Stimulated activated CD8-positive, alpha-beta memory T cell treated with anti-CD3 and anti-CD28 coated beads, Interleukin-4, amount 100 ng/mL, for 1 hour (primary cell): ENCODE results near the gene FAM107B.
"Not testable (repeated sequence)": the region's sequence is repeated elsewhere in the genome, so short reads cannot be mapped to it uniquely, and the experiment has no call there.

ENCODE experiments used
- DNase-seq, 2 donors: peaks; one replicate each; pipeline ENCODE4 v3.0.0-alpha.2; 2020; ENCODE audit warnings: low read depth in 2 of 2, low spot score in 1 of 2

Gene FAM107B

DNA sequence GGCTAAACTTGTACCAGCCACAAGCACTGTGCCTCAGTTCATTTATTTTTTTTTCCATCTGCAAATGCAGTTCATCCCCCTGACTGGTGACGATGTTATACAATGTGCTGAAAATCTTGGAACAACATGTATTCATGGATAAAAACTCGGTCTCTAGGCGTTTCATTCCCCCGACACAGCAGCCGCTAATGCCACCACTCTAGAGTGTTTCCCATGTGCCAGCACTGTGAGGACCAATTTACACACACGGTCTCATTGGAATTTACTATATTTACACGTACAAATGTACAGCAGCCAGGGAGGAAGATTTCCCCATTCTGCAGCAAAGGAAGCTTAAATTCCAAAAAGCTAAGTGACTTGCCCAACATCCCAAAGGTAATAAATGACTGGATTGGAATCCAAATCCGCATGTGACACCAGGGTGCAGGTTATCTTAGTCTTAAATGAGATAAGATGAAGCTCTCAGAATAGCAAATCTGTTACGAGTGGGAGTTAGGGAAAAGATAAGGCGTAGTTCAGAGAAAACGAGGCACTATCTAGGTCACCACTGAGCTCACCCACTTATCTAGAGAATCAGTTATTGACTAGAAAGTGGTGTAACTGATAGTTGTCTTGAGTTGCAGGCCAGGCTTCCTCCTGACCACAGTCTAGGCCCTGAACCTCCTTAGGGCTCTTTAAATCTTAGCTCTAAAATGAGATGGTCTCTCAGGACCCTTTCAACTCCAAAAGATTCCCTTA is 36.7 kb downstream of the FAM107B start:
- no peak for DNase-seq

DNA sequence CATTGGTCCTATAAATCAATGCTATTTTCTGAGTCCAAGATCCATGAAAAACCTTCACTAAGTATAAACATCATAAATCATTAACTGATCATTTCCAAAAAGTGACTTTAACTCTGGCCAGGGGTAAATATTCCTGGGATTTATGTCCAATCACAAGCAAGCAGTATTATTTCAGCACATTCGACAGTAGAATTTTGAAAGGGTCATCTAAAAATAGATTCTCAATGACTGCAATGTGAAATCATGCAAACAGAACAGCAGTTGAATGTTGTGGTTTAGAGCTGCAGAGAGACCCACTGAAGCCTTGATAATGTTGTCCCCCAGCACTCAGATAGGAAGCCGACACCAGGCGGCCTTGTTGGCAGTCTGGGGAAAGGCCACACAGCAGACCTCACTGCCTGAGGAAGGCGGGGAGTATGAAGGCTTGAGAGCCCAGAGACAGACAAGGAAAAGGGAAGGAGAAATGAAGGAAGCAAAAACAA is 38.1 kb downstream of the FAM107B start:
- DNase-seq = no peak

DNA sequence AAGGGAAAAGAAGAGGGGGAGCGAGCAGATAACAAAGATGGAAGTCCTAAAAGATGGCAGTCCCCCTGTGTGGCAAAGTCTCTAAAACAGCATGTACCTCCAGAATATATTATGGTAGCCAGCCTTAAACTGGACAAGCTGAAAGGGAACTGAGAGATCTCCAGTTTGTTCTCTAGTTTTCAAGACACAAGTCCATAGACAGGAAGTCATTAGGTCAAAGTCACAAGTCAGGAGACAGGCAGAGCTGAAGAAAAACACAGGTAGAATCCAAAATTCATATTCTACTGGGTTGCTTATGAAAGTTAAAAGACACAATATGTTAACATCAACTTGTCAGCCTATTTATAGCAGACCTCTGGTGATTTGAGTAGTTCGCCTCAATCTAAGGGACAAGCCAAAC is 38.7 kb downstream of the FAM107B start:
- DNase-seq = no peak

DNA sequence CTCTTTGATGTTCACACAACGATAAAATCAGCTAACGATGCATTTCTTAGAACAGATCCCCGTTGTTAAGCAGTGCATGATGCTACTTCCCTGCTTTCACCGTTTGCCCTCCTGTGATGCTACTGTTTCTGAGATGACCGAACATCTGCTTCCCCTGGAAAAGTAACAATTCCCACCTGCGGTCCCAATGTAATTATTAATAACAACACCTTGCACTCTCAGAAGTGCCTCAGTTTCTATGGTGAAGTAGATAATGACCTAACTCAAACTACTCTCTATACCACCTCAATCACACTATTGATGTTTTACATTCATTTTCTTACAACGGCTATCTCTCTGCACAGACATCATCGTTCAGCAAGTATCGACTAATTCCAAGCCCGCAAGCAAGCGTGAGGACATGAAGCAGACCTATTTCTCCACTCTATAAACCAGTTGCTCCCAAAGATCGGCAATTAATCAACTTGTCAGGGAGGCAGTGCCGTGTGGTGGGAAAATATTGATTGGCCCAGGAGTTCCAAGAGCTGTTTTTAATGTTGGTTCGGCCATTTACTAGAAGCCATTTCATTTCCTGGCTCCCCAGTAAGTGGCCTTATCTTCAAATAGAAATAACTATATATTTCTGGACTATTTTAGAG is 42.7 kb downstream of the FAM107B start:
- no peak for DNase-seq

DNA sequence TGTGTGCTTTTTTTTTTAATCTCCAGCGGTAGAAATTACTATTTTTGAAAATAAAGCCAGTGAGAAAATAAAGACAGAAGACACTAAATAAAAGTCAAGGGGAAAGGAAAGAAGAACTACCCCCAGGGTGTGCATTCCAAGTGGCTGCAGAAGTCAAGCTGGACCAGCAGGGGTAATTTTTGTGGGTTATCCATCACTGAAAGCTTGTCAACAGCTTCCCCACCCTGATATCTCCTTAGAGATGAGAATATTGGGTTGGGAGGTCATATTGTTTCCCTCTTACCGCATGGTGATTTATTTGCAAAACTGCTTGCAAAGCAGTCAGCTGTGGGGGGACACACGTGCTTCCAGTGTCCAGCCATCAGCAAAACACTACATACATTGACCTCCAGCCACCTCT is 46.4 kb downstream of the FAM107B start:
- DNase-seq = no peak

DNA sequence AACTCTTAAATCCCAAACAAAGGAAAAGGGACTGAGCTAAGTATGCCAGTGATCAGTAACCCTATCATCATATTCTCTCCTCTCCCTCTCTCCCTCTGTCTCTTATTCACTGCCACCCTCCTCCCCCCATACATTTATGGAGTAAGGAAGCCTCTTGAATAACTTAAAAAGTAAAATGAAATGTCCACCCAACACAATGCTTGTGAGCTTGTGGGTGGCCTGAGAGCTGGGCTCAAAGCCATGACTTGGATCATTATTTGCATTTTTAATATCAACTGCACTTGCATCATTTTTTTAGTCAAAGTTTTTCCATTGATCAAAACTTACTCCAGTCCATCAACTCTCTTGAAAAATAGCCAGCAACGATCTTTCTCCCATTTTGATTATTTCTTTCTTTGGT is 46.8 kb downstream of the FAM107B start:
- no peak for DNase-seq

DNA sequence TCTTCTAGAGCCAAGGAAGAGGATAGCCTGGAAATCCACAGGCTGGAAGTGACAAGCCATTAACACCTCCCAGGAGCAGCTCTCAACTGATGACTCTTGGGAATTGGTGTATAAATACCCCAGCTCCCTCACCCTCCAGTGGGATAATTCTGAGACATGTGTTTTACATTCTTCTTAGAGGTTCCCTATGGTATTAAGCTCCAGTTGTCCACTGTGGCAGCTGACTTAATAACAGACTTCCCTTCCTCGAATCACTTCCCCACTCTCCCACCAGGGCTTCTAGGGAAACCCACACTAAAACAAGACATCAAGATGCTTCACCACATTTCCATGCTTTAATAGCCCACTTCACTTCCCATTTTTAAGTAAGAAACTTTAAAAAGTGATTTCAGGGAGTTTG is 47.2 kb downstream of the FAM107B start:
- no peak for DNase-seq

DNA sequence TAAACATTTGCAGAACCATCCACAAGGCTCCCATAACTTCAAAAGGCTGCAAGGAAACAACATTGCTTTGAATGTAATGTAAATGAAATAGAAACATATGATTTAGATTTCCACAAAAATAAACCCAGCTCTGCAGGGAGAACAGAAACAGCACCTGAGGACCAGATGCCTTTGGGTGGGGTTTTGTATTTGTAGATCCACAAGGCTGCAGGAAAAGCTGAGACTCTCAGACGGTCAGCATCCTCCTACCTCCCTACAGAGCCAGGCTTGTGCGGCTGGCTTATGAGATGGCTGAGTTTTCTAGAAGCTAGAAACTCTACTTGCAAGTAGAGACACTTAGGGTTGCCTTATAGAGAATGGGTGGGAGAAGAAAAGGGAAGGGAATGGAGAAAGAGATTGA is 49.8 kb downstream of the FAM107B start:
- no peak for DNase-seq

DNA sequence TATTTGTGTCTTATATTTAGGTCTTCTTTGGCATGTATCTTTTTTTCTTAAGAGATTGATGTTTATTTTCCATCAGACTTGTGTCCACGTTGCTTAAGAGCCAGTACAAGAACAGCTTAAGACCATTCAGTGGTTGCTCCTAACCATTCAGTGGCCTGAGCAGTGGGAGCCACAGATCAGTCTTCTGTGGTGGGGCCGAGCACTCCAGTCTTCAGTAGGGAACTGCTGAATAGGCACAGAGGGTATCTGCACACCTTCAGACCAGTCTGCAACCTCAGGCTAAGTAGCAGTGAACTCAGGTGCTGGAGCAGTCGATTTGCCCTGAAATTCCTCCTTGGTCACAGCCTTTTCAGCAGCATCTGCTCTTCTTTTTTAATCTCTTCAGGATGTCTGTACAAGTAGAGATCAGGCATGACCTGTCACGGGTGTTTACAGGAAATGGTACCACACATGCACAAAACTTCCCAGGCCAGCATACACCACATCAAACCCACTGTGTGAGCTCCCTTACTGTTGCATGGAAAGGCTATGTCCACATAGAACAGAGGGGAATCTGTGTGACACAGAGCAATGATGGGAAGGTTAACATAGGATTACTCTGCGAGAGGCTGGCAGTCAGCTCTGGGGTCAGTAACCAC is 51.5 kb downstream of the FAM107B start:
- no peak for DNase-seq

DNA sequence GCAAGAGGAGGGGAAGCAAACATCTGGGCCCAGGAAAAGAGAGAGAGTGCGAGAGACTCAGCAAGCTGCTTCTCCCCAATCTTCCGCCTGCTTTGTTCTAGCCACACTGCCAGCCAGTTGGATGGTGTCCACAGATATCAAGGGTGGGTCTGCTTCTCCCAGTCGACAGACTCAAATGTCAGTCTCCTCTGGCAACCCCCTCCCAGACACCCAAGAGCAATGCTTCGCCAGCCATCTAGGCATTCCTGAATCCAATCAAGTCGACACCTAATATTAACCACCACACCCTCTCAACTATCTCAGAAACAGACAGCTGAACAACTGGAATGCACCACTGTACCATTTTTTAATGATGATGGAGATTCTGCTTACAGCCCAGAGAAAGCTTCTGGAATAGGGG is 57.1 kb downstream of the FAM107B start:
- no peak for DNase-seq

DNA sequence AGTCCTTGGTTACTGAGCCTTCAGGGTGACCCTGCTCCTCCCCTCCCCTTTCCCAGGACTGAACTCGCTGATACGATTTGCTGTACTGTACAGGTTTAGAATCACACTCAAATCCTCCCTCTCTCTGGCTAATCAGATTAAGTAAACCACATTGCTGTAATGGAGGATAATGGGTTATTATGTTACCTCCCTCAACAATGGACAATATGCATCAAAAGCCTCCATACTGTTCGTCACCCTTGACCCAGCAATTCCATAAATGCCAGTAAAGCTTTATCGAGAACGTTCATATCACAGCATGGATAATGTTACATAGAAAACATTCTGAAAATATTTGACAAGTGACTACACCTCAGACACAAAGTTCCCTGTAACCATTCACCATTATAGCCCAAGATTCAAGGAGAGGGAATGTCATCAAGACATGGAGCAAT is 61.7 kb downstream of the FAM107B start:
- DNase-seq = no peak

DNA sequence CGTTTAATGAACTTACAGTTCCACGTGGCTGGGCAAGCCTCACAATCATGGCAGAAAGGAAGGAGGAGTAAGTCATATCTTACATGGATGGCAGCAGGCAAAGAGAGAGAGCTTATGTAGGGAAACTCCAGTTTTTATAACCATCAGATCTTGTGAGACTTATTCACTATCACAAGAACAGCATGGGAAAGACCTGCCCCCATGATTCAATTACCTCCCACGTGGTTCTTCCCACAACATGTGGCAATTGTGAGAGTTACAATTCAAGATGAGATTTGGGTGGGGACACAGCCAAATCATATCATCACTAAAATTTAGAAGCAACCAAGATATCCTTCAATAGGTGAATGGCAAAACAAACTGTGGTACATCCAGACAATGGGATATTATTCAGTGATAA is 65.4 kb downstream of the FAM107B start:
- DNase-seq = not testable (repeated sequence)

DNA sequence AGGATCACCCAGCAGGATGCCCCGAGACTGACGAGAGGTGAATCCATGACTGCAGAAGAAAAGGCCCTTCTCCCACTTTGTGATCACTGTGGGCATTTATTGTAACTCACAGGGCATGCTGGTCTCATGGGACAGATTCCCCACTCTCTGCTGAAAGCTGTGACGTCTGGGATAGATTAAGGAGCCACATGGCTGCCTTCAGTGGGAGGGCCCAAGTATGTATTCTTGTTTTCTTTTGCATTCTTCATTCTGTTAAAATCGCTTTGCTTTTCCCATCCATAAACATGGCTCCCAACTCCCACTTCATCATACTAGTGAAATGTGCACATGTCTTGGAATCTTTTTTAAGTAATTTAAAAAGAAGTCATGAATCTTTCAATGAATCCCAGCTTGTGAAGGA is 67.2 kb downstream of the FAM107B start:
- no peak for DNase-seq

DNA sequence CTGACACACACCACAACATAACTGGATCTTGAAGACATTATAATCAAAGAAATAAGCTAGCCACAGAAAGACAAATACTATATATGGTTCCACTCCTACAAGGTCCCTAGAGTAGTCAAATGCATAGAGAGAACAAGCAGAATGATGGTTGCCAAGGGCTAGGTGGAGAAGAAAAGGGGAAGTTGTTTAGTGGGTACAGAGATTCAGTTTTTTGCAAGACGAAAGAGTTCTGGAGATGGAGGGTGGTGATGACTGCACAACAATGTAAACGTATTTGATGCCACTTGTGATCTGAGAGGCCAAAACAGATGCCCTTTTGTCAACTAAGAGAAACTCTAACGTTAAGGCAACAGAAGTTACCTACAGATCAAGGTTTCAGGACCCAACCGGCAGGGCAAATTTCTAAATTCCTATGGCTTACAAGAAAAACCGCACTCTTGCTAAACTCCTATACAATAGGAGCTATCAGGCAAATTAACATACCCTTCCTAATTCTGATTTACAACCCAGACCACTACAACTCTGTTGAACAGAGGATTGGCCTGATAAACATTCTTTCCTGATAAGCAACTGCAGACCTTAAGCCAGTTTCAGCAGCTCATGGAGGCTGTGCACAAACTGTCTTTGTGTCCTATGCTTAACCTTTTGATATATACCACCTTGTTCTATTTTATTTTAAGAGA is 69.0 kb downstream of the FAM107B start:
- DNase-seq = no peak

DNA sequence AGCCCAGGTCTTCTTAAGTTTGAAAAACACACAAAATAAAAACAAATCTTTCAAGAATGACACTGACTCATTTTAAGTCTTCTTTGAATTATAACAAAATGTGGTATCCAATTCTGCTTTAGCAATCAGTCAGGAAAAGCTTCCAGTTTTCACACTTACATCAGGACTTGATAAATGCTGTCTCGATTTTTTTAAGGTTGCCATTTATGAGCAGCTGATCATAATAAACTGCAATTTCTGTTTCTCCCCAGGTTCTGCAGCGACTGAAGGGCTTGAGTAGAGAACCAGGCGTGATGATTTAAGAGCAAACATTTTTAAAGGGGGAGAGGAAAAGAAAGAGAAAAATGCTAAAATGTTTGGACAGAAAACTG is 71.1 kb downstream of the FAM107B start:
- no peak for DNase-seq

DNA sequence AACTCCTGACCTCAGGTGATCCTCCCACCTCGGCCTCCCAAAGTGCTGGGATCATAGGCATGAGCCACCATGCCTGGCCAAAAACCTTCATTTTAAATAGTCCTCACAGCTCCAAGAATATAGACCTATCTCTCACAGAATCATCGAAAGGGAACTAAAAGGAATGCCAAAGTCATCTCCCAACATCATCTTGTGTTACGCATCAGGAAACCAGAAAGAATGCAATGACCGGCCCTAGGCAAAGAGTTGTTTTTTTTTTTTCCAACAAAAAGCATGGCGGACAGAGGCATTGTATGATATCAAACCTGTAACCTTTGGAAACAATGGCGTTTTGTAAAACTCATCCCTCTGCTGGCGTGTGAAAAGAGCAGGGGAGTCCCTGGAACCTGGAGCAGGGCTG is 73.2 kb downstream of the FAM107B start:
- no peak for DNase-seq

DNA sequence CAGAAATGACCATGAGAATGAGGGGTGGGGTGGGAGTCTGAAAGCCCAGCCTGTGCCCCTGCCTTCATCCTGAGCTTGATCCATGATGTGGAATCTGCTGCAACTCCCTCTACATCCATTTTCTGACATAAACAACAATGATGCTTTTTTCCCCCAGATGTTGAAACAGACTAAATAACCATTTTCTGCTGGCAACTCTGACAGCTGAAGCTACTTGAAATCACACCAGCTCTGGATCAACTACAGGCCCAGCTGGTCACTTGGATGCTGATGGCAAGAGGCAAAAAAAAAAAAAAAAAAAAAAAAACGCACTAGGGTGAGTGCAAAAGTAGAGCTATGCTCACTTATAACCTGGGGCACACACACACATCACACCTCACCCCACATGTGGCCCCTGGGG is 74.2 kb downstream of the FAM107B start:
- no peak for DNase-seq

DNA sequence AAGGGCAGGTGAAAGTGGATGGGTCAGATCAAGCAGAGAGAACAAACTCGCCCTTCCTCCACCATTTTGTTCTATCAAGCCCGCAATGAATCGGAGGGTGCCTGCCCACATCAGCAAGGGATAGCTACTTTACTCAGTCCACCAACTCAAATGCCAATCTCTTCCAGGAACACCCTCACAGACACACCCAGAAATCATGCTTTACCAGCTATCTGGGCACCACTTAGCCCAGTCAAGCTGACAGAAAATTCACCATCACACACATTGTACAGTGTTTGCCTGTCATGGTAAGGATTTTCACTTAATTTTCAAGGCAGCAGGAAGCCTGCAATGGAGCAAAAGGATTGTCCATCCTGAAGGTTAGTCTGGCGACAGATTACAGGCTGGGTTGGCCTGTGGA is 75.2 kb downstream of the FAM107B start:
- no peak for DNase-seq

DNA sequence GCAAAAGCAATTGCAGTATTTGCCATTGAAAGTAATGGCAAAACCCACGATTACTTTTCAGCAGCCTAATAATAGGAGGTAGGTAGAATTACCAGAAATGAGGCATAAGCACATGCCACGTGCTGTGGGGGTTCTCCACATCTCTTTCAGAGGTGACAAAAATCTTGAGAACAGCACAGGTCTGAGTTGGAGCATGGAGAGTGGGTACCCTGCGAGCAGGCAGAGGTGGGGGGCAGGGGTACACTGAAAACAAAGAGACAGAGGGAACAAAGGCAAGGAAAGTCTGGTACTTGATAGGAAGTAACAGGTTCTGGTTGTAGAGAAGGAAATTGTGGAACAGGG is 75.9 kb downstream of the FAM107B start:
- no peak for DNase-seq

DNA sequence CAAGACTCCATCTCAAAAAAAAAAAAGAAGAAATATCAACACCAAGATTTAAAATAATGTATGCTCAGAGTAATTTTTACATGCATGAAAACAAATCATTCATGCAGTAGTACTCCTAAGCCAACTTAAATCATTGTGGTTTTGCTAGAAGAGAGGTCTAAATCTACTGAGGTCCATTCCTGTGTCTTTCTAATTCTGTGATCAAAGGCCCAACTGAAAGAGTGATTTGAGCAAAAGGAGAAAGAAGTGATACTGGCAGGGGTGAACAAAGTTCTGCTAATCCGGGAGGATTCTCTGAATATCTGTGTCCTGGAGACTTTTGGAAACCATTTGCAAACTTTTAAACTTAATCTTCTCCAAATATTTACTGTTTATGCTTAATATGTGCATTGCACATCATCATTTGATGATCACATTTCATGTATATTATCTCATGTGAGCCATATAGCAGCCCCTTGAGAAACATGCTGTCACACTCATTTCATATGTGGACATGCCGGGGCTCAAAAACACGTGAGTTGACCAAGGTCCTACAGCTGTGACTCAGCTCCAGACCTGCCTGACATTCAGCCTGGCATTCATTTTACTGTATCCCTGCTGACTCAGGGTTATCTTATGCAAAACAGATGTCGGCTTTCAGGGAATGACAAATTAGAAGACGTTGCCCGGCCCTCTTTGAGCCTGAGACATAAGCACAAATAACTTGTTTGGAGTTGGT is 76.4 kb downstream of the FAM107B start:
- no peak for DNase-seq

DNA sequence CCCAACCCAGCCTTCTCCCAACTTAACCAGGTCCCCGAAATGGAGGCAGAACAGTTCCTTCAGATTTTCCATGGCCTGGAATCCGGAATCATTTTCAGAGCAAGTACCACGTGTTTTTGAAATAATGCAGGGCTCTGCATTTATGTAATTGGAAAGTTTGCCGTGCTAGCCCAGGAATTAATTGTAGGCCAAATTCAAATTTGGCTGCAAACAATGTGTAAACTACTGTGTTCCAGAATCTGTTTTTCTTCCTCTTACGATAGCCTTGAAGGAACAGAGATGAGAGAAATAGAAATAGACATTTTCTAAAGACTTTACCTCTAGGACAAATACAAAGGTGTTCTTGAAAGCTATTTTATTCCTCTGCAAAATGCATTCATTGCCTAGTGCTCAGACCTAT is 77.4 kb downstream of the FAM107B start:
- no peak for DNase-seq
